HG02852 (cell line): ENCODE results near the gene RABGAP1L.
A peak's percentile ranks its signal among the peaks of the same experiment; 100 is the strongest.

Experiments
- ATAC-seq: cut with Tn5 transposase; IDR thresholded peaks from one replicate; pipeline ENCODE4 v1.9.1; 2021; ENCODE audit warnings: mild to moderate bottlenecking, moderate library complexity; ENCODE audit not compliant: unreplicated experiment

Gene RABGAP1L

GRCh38 chr1:174975764-174976163 lies 816.4 kb downstream of the RABGAP1L start:
- ATAC-seq: no peak

GRCh38 chr1:174976436-174977108 lies 817.3 kb downstream of the RABGAP1L start:
- ATAC-seq: no peak

- ATAC-seq: no peak
Observed at GRCh38 chr1:174982971-174983689, 823.8 kb downstream of the RABGAP1L start.

- ATAC-seq: no peak
Observed at GRCh38 chr1:174984952-174985351, 825.6 kb downstream of the RABGAP1L start.

GRCh38 chr1:174988539-174988938 lies 829.2 kb downstream of the RABGAP1L start:
- ATAC-seq: no peak

- no peak for ATAC-seq
Observed at GRCh38 chr1:174988986-174989385, 829.7 kb downstream of the RABGAP1L start.

GRCh38 chr1:174989536-174990220 lies 830.4 kb downstream of the RABGAP1L start:
- ATAC-seq: no peak

GRCh38 chr1:174990382-174990999 lies 831.2 kb downstream of the RABGAP1L start:
- ATAC-seq: no peak

GRCh38 chr1:174991473-174991872 lies 832.2 kb downstream of the RABGAP1L start:
- ATAC-seq: no peak

GRCh38 chr1:174995121-174995520 lies 835.8 kb downstream of the RABGAP1L start:
- ATAC-seq: no peak

GRCh38 chr1:174995916-174996315 lies 836.6 kb downstream of the RABGAP1L start:
- no peak for ATAC-seq

GRCh38 chr1:174996476-174996875 lies 837.2 kb downstream of the RABGAP1L start:
- ATAC-seq: no peak

GRCh38 chr1:174997041-174997440 lies 837.7 kb downstream of the RABGAP1L start:
- ATAC-seq: no peak

- peak; percentile 1 for ATAC-seq
Observed at GRCh38 chr1:174998569-174999215, 839.4 kb downstream of the RABGAP1L start.

- peak; percentile 77 for ATAC-seq
Observed at GRCh38 chr1:174999216-174999935, 840.1 kb downstream of the RABGAP1L start.

GRCh38 chr1:174999936-175000696 lies 840.8 kb downstream of the RABGAP1L start, which contains the start of gene CACYBP:
CACYBP (plus strand) TSS chr1:174999947; CDS start chr1:175000181, 234 bp downstream.
- peak; percentile 14 for ATAC-seq

GRCh38 chr1:175000697-175001187 lies 841.4 kb downstream of the RABGAP1L start:
- no peak for ATAC-seq

- ATAC-seq: no peak
Observed at GRCh38 chr1:175002910-175003517, 843.7 kb downstream of the RABGAP1L start.

GRCh38 chr1:175003521-175003920 lies 844.2 kb downstream of the RABGAP1L start:
- no peak for ATAC-seq
